ENCODE results near the gene ZCCHC2.

The ZCCHC2 gene

GRCh38 chr18:62484941-62485340, 37.9 kb upstream of the ZCCHC2 start:
- no peaks in the 10 kb centered on the region for H3K4me1 ChIP-seq (ENCODE audit: insufficient read depth, low read length, severe bottlenecking)
- TF ChIP-seq EZH2 (IDR thresholded peaks at IDR 0.05; ENCODE audit: borderline replicate concordance, low read length): no peak
- TF ChIP-seq, protein P1, sequence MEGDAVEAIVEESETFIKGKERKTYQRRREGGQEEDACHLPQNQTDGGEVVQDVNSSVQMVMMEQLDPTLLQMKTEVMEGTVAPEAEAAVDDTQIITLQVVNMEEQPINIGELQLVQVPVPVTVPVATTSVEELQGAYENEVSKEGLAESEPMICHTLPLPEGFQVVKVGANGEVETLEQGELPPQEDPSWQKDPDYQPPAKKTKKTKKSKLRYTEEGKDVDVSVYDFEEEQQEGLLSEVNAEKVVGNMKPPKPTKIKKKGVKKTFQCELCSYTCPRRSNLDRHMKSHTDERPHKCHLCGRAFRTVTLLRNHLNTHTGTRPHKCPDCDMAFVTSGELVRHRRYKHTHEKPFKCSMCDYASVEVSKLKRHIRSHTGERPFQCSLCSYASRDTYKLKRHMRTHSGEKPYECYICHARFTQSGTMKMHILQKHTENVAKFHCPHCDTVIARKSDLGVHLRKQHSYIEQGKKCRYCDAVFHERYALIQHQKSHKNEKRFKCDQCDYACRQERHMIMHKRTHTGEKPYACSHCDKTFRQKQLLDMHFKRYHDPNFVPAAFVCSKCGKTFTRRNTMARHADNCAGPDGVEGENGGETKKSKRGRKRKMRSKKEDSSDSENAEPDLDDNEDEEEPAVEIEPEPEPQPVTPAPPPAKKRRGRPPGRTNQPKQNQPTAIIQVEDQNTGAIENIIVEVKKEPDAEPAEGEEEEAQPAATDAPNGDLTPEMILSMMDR (IDR thresholded peaks at IDR 0.05; ENCODE audit: low read length): no peak
- no peaks in the 10 kb centered on the region for H4K20me1 ChIP-seq (ENCODE audit: insufficient read depth, low read length)
- no peaks in the 10 kb centered on the region for H3K36me3 ChIP-seq (ENCODE audit: insufficient read depth, low read length)
- no peaks in the 10 kb centered on the region for H3K9me2 ChIP-seq (ENCODE audit: low read depth, low read length)
- H3K9ac ChIP-seq (ENCODE audit: low read length): no peak overlapping the region
- H3F3A ChIP-seq (ENCODE audit: insufficient read depth, low read length): no peaks in the 10 kb centered on the region
- H3K4me2 ChIP-seq (ENCODE audit: low read length): no peak overlapping the region
- H3K27ac ChIP-seq (ENCODE audit: low read depth, low read length, poor library complexity, severe bottlenecking): no peak overlapping the region
- H3K4me3 ChIP-seq (ENCODE audit: low read depth, low read length, poor library complexity, severe bottlenecking): no peak overlapping the region
- H3K79me2 ChIP-seq (ENCODE audit: insufficient read depth, low read length): no peaks in the 10 kb centered on the region
- no peak overlapping the region for H2AFZ ChIP-seq (ENCODE audit: low read length)
- peaks cover 7% of the 10 kb centered on the region for H3K9me3 ChIP-seq (ENCODE audit: low read length)
- no peaks in the 10 kb centered on the region for H3K27me3 ChIP-seq (ENCODE audit: insufficient read depth, low read length)

GRCh38 chr18:62485684-62486083, 37.1 kb upstream of the ZCCHC2 start:
- TF ChIP-seq, protein P1 (IDR thresholded peaks at IDR 0.05; ENCODE audit: low read length): no peak
- TF ChIP-seq EZH2 (IDR thresholded peaks at IDR 0.05; ENCODE audit: borderline replicate concordance, low read length): no peak
- no peak overlapping the region for H3K4me2 ChIP-seq (ENCODE audit: low read length)
- no peak overlapping the region for H2AFZ ChIP-seq (ENCODE audit: low read length)

DNA sequence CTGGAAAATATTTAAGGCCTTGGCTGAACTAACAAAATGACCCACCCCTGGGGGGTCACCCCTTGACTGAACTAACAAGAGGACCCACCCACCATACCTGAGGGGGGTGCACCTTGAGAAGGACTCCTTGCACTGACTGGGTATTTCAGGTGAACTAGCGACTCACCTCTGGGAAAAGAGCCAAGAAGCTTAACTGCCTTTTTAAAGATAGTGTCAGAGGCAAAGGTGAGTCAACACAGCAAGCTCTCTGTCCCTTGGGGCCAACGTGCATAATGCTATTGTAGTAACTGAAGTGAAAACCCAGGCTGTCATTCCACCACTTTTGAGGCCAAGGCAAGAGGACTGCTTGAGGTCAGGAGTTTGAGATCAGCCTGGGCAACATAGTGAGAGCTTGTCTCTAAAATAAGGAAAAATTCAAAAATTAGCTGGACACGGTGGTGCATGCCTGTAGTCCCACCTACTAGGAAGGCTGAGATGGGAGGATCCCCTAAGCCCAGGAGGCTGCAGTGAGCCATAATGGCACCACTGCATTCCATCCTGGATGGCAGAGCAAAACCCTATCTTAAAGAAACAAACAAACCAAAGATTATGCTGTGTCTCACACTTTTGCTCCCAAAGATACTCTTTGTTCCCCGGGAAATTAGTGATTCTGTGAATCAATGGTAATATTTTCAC, 36.4 kb upstream of the ZCCHC2 start:
- H3K4me3 ChIP-seq (ENCODE audit: low read depth, low read length, poor library complexity, severe bottlenecking): no peak overlapping the region
- no peak for TF ChIP-seq EZH2 (IDR thresholded peaks at IDR 0.05; ENCODE audit: borderline replicate concordance, low read length)
- TF ChIP-seq, protein P1 (IDR thresholded peaks at IDR 0.05; ENCODE audit: low read length): no peak
- no peaks in the 10 kb centered on the region for H3K9me3 ChIP-seq (ENCODE audit: low read length)
- H3F3A ChIP-seq (ENCODE audit: insufficient read depth, low read length): no peaks in the 10 kb centered on the region
- H3K4me1 ChIP-seq (ENCODE audit: insufficient read depth, low read length, severe bottlenecking): no peaks in the 10 kb centered on the region
- no peaks in the 10 kb centered on the region for H4K20me1 ChIP-seq (ENCODE audit: insufficient read depth, low read length)
- H3K79me2 ChIP-seq (ENCODE audit: insufficient read depth, low read length): no peaks in the 10 kb centered on the region
- no peak overlapping the region for H3K4me2 ChIP-seq (ENCODE audit: low read length)
- H3K9me2 ChIP-seq (ENCODE audit: low read depth, low read length): no peaks in the 10 kb centered on the region
- no peak overlapping the region for H3K9ac ChIP-seq (ENCODE audit: low read length)
- no peaks in the 10 kb centered on the region for H3K36me3 ChIP-seq (ENCODE audit: insufficient read depth, low read length)
- H2AFZ ChIP-seq (ENCODE audit: low read length): no peak overlapping the region
- H3K27me3 ChIP-seq (ENCODE audit: insufficient read depth, low read length): no peaks in the 10 kb centered on the region
- no peak overlapping the region for H3K27ac ChIP-seq (ENCODE audit: low read depth, low read length, poor library complexity, severe bottlenecking)

More at GRCh38 chr18:62485684-62486083, 37.1 kb upstream of the ZCCHC2 start:
- no peak overlapping the region for H3K4me3 ChIP-seq (ENCODE audit: low read depth, low read length, poor library complexity, severe bottlenecking)
- H3K27ac ChIP-seq (ENCODE audit: low read depth, low read length, poor library complexity, severe bottlenecking): no peak overlapping the region
- no peaks in the 10 kb centered on the region for H3K36me3 ChIP-seq (ENCODE audit: insufficient read depth, low read length)
- H3K79me2 ChIP-seq (ENCODE audit: insufficient read depth, low read length): no peaks in the 10 kb centered on the region
- no peaks in the 10 kb centered on the region for H3K27me3 ChIP-seq (ENCODE audit: insufficient read depth, low read length)
- no peaks in the 10 kb centered on the region for H3K4me1 ChIP-seq (ENCODE audit: insufficient read depth, low read length, severe bottlenecking)
- no peaks in the 10 kb centered on the region for H4K20me1 ChIP-seq (ENCODE audit: insufficient read depth, low read length)
- H3F3A ChIP-seq (ENCODE audit: insufficient read depth, low read length): no peaks in the 10 kb centered on the region
- no peaks in the 10 kb centered on the region; the same call in 1 of the 2 replicates for H3K9me3 ChIP-seq (ENCODE audit: low read length)
- no peak overlapping the region for H3K9ac ChIP-seq (ENCODE audit: low read length)
- H3K9me2 ChIP-seq (ENCODE audit: low read depth, low read length): no peaks in the 10 kb centered on the region

Data from OCI-LY1 (cell line).